ENCODE data around the gene HNF1B.

HNF1B gene

GRCh38 chr17:37761059-37761458 is 16.2 kb upstream of the HNF1B start:
- DNase-seq, result no peak

GRCh38 chr17:37759014-37759637 is 14.3 kb upstream of the HNF1B start:
- DNase-seq, result no peak

- DNase-seq, result peak; percentile 54
Measured at GRCh38 chr17:37756051-37756450, 11.2 kb upstream of the HNF1B start.

- no peak for DNase-seq
Measured at GRCh38 chr17:37755455-37755854, 10.6 kb upstream of the HNF1B start.

GRCh38 chr17:37754363-37754762 is 9.5 kb upstream of the HNF1B start:
- DNase-seq, result no peak

GRCh38 chr17:37752482-37752881 is 7.6 kb upstream of the HNF1B start:
- DNase-seq, result peak; percentile 98

GRCh38 chr17:37750768-37751475 is 6.1 kb upstream of the HNF1B start:
- DNase-seq, result no peak

GRCh38 chr17:37750292-37750691 is 5.4 kb upstream of the HNF1B start:
- DNase-seq, result no peak

GRCh38 chr17:37747222-37747621 is 2.4 kb upstream of the HNF1B start:
- DNase-seq, result no peak

GRCh38 chr17:37746617-37747016 is 1.8 kb upstream of the HNF1B start:
- DNase-seq, result no peak

- DNase-seq, result no peak
Measured at GRCh38 chr17:37745801-37746426, 1.1 kb upstream of the HNF1B start.

- DNase-seq, result no peak
Measured at GRCh38 chr17:37744633-37744927, 279 bp downstream of the HNF1B start.

GRCh38 chr17:37743875-37744632 is 805 bp downstream of the HNF1B start:
- DNase-seq, result no peak

- DNase-seq, result no peak
Measured at GRCh38 chr17:37743612-37743874, 1.3 kb downstream of the HNF1B start.

- no peak for DNase-seq
Measured at GRCh38 chr17:37742762-37743611, 1.9 kb downstream of the HNF1B start.

GRCh38 chr17:37742116-37742761 is 2.6 kb downstream of the HNF1B start:
- DNase-seq, result no peak

- no peak for DNase-seq
Measured at GRCh38 chr17:37741341-37742115, 3.3 kb downstream of the HNF1B start.

GRCh38 chr17:37740915-37741314 is 3.9 kb downstream of the HNF1B start:
- no peak for DNase-seq

GRCh38 chr17:37737971-37738370 is 6.9 kb downstream of the HNF1B start:
- DNase-seq, result peak; percentile 58

- DNase-seq, result no peak
Measured at GRCh38 chr17:37737081-37737480, 7.8 kb downstream of the HNF1B start.

- DNase-seq, result no peak
Measured at GRCh38 chr17:37736428-37736827, 8.4 kb downstream of the HNF1B start.

GRCh38 chr17:37735165-37735564 is 9.7 kb downstream of the HNF1B start:
- DNase-seq, result no peak

Measured in NCI-H226 (cell line).